Measurements from ENCODE around the gene POLG. TPM values are rescaled to one million over a fixed set of nuclear protein-coding genes. Genes with fewer than 3 reads are reported as not detected.

Gene POLG
- total and polyA plus RNA-seq, 2 experiments from 2014 or later: 28.8 to 74.1 TPM

DNA sequence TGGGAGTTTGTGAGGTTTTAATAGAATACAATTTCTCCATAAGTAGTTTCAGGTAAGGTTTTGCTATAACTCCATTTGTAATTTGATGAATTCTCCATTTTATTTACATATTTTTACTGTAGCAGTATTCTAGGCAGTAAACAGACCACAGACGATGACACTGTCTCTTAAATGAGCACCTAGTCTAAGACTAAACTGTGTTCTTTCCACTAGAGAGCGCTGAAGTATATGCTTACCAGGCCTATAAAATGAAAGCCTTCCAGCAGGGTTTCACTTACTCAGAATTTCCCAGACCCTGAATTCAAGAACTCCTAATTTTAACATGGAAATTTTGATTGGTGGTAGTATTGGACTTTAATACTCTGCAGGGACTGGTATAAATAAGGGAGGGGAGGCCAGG lies 41.6 kb downstream of the POLG start:
- H3K36me3 Mint-ChIP-seq (ENCODE audit: low read depth): peaks cover 88% of the 10 kb centered on the region

DNA sequence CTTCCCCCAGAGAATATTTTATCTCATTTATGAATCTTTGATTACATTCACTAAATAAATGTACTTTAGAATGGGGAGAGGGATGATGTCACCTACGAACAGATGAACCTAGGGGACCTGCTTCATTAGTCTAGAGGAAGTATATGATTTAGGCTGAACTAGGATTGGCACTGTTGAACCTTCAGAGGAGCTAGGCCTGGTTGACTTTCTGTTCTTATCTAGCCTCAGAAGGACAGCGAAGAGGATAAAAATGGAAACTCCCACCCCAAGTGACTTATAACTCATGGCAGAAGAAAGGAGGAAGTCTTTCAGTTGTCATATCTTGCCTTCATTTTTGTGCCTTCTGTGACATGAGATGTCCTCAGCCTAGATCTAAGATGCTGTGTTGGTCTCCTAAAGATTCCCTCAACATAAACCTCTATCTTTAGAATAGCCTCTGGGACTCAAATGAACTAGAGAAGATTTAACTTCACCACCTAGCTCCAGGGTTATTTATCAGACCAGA lies 42.6 kb downstream of the POLG start:
- Histone ChIP-seq H4K20me1 (replicated peaks; ENCODE audit: insufficient read depth) (peaks cover 8% of the 10 kb centered on the region; the same call in 1 of the 2 replicates), H2AFZ (no peak overlapping the region), H3K9me2 (ENCODE audit: insufficient read depth) (no peaks in the 10 kb centered on the region), H3K36me3 (ENCODE audit: insufficient read depth) (peaks cover 74% of the 10 kb centered on the region), H3K4me1 (ENCODE audit: insufficient read depth) (no peaks in the 10 kb centered on the region), H3K27ac (ENCODE audit: low read depth) (no peak overlapping the region), H3K79me2 (replicated peaks; ENCODE audit: insufficient read depth) (no peaks in the 10 kb centered on the region), H3F3A (replicated peaks; ENCODE audit: low read depth) (no peaks in the 10 kb centered on the region), H3K4me3 (no peak overlapping the region), H3K27me3 (ENCODE audit: insufficient read depth) (no peaks in the 10 kb centered on the region), H3K4me2 (no peak overlapping the region)
- no peaks in the 10 kb centered on the region for H3K4me1 Mint-ChIP-seq
- H3K27ac Mint-ChIP-seq: no peak overlapping the region
- DNase-seq (ENCODE audit: low spot score) (no peak), ATAC-seq (no peak)
- H3K36me3 Mint-ChIP-seq (ENCODE audit: low read depth): peaks cover 87% of the 10 kb centered on the region
- no peak overlapping the region for H3K4me3 Mint-ChIP-seq
- H3K9me3 Mint-ChIP-seq: peaks cover 9% of the 10 kb centered on the region; the same call in 2 of the 3 replicates
- H3K27me3 Mint-ChIP-seq (ENCODE audit: insufficient read depth, low read depth, poor library complexity): peaks cover 4% of the 10 kb centered on the region
- TF ChIP-seq, protein P1, sequence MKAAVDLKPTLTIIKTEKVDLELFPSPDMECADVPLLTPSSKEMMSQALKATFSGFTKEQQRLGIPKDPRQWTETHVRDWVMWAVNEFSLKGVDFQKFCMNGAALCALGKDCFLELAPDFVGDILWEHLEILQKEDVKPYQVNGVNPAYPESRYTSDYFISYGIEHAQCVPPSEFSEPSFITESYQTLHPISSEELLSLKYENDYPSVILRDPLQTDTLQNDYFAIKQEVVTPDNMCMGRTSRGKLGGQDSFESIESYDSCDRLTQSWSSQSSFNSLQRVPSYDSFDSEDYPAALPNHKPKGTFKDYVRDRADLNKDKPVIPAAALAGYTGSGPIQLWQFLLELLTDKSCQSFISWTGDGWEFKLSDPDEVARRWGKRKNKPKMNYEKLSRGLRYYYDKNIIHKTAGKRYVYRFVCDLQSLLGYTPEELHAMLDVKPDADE (IDR thresholded peaks at IDR 0.05): no peak
- TF ChIP-seq, protein P2, sequence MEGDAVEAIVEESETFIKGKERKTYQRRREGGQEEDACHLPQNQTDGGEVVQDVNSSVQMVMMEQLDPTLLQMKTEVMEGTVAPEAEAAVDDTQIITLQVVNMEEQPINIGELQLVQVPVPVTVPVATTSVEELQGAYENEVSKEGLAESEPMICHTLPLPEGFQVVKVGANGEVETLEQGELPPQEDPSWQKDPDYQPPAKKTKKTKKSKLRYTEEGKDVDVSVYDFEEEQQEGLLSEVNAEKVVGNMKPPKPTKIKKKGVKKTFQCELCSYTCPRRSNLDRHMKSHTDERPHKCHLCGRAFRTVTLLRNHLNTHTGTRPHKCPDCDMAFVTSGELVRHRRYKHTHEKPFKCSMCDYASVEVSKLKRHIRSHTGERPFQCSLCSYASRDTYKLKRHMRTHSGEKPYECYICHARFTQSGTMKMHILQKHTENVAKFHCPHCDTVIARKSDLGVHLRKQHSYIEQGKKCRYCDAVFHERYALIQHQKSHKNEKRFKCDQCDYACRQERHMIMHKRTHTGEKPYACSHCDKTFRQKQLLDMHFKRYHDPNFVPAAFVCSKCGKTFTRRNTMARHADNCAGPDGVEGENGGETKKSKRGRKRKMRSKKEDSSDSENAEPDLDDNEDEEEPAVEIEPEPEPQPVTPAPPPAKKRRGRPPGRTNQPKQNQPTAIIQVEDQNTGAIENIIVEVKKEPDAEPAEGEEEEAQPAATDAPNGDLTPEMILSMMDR (conservative IDR thresholded peaks at IDR 0.05; ENCODE audit: low read depth in 2 of 2): no peak
- TF ChIP-seq EZH2 (IDR thresholded peaks at IDR 0.05; ENCODE audit: low read depth, unreplicated experiment) (no peak), POLR2AphosphoS5 (IDR thresholded peaks at IDR 0.05; ENCODE audit: low read depth) (no peak), NANOG (IDR thresholded peaks at IDR 0.05; ENCODE audit: borderline replicate concordance) (no peak)

More for the DNA sequence above, 41.6 kb downstream of the POLG start:
- H2AFZ ChIP-seq: no peak overlapping the region
- DNase-seq (ENCODE audit: low spot score) (peak; percentile 32), ATAC-seq (no peak)
- no peak overlapping the region for H3K4me3 ChIP-seq
- no peak overlapping the region for H3K27ac Mint-ChIP-seq
- no peaks in the 10 kb centered on the region for H3K9me2 ChIP-seq (ENCODE audit: insufficient read depth)
- peaks cover 68% of the 10 kb centered on the region for H3K36me3 ChIP-seq (ENCODE audit: insufficient read depth)
- TF ChIP-seq, protein P1 (IDR thresholded peaks at IDR 0.05): no peak
- TF ChIP-seq, protein P2 (conservative IDR thresholded peaks at IDR 0.05; ENCODE audit: low read depth in 2 of 2): peak; percentile 21 to 31; a peak in 1 of 4 replicates
- peaks cover 6% of the 10 kb centered on the region for H3K27me3 Mint-ChIP-seq (ENCODE audit: insufficient read depth, low read depth, poor library complexity)
- no peaks in the 10 kb centered on the region for H3K79me2 ChIP-seq (replicated peaks; ENCODE audit: insufficient read depth)
- H3K27me3 ChIP-seq (ENCODE audit: insufficient read depth): no peaks in the 10 kb centered on the region
- no peak overlapping the region for H3K4me3 Mint-ChIP-seq
- peaks cover 3% of the 10 kb centered on the region; the same call in 1 of the 2 replicates for H4K20me1 ChIP-seq (replicated peaks; ENCODE audit: insufficient read depth)
- H3K9me3 Mint-ChIP-seq: peaks cover 14% of the 10 kb centered on the region
- H3K4me1 Mint-ChIP-seq: no peaks in the 10 kb centered on the region
- no peaks in the 10 kb centered on the region for H3F3A ChIP-seq (replicated peaks; ENCODE audit: low read depth)
- H3K4me2 ChIP-seq: no peak overlapping the region
- no peaks in the 10 kb centered on the region for H3K4me1 ChIP-seq (ENCODE audit: insufficient read depth)
- no peak overlapping the region for H3K27ac ChIP-seq (ENCODE audit: low read depth)

Data from GM23338 (cell line).